ENCODE data around the gene LZTS2.

The LZTS2 gene

GRCh38 chr10:101014966-101015581 is 15.5 kb downstream of the LZTS2 start:
- H3K4me3 ChIP-seq (ENCODE audit: low read depth, low read length): no peak overlapping the region
- DNase-seq (ENCODE audit: low read depth): no peak
- TF ChIP-seq CTCF (IDR thresholded peaks at IDR 0.05; ENCODE audit: control insufficient read depth, extremely low read depth, insufficient read depth): no peak

- no peak for TF ChIP-seq CTCF (IDR thresholded peaks at IDR 0.05; ENCODE audit: control insufficient read depth, extremely low read depth, insufficient read depth)
- no peak for DNase-seq (ENCODE audit: low read depth)
- H3K4me3 ChIP-seq (ENCODE audit: low read depth, low read length): no peak overlapping the region
These were observed 16.0 kb downstream of the LZTS2 start for GRCh38 chr10:101015582-101015973.

DNA sequence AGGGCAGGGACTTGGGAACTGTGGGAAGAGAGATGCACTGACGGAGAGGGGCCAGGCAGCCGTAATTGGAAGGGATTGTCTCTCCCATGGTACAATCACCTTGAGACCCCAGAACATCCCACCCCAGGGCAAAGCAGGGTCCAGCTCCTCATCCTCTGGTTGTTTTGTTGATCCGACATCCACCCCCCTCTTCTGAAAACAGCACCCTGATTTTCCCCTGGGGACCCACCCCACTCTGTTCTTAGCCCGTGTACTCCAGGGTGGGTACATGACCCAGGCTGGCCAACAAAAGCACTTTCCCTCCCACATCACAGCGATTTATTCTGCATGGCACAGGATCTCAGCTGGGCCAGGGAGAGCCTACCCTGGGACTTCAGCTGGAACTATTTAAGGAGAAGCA is 17.2 kb downstream of the LZTS2 start:
- no peak overlapping the region for H3K4me3 ChIP-seq (ENCODE audit: low read depth, low read length)
- DNase-seq (ENCODE audit: low read depth): no peak
- TF ChIP-seq CTCF (IDR thresholded peaks at IDR 0.05; ENCODE audit: control insufficient read depth, extremely low read depth, insufficient read depth): no peak

- no peak for DNase-seq (ENCODE audit: low read depth)
- no peak for TF ChIP-seq CTCF (IDR thresholded peaks at IDR 0.05; ENCODE audit: control insufficient read depth, extremely low read depth, insufficient read depth)
- no peak overlapping the region for H3K4me3 ChIP-seq (ENCODE audit: low read depth, low read length)
These were observed 18.6 kb downstream of the LZTS2 start for GRCh38 chr10:101018118-101018599.

DNA sequence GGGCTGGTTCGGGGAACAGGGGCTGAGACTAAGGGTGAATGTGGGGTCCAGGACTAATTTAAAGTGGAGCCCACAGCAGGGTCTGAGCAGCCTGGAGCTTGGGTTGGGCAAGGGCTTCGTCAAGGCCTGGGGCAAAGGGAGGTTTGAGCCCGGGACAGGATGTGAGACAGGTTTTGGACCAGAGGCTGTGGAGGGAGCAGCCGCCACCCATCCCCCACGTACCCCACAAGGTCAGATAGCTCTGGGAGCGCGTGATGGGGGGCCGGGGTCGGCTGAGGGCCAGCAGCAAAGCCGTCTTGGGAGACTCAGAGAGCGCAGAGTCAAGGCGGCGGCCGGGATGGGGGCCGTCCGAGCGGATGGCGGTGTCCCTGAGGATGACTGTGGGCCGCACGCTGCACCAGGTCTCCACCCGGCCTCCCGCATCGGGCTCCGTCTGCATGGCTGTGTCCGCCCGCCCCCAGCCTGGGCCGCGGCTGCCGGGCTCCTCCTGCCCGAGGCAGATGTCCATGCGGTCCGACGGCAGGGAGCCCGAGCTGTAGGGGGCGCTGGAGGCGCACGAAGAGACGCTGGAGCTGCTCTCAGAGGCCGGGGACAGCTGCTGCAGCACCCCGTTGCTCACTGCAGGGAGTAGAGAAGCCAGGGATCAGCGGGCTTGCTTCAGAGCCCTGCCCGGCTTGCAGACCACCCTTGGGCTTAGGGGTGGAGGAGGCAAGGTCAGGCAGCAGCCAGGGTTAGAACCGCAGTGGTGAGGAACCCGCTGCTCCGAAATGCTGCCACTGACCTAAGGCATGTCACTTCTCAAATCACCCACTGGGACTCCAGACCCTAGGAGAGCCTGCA is 19.2 kb downstream of the LZTS2 start:
- H3K4me3 ChIP-seq (ENCODE audit: low read depth, low read length): no peak overlapping the region
- peak; percentile 57 for TF ChIP-seq CTCF (IDR thresholded peaks at IDR 0.05; ENCODE audit: control insufficient read depth, extremely low read depth, insufficient read depth)
- DNase-seq (ENCODE audit: low read depth): no peak

DNA sequence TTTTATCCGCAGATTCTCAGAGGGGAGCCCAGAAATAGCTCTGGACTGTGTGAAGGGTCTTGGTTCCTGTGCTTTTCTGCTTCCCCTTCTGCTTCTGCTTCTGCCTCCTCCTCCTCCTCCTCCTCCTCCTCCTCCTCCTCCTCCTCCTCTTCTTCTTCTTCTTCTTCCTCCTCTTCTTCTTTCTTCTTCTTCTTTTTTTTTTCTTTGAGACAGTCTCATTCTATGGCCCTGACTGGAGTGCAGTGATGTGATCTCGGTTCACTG is 19.8 kb downstream of the LZTS2 start:
- no peak for DNase-seq (ENCODE audit: low read depth)
- H3K4me3 ChIP-seq (ENCODE audit: low read depth, low read length): no peak overlapping the region

More for the DNA sequence above, 19.8 kb downstream of the LZTS2 start:
- no peak for TF ChIP-seq CTCF (IDR thresholded peaks at IDR 0.05; ENCODE audit: control insufficient read depth, extremely low read depth, insufficient read depth)

Data from LNCaP clone FGC (cell line).